ENCODE results near the gene COX4I1.

COX4I1 gene

DNA sequence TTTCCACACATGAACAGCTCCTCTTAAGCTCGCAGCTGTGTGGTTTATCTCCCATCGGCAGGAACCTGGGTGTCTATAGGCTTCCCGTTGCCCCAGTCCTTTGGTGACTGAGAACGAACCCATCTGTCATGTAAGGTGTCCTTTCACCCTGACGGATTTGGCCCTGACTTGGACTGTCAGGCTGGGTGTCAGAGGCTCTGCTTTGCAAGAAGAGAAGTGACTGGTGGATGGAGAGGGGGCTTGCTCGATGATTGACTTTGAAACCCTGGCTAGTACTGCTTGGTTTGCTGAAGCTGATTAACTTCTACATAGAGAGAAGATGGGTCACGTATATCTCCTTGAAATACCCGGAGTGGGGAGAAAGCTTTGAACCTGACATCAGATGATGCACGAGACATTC is 42.9 kb downstream of the COX4I1 start:
- DNase-seq (ENCODE audit: low spot score): no peak

DNA sequence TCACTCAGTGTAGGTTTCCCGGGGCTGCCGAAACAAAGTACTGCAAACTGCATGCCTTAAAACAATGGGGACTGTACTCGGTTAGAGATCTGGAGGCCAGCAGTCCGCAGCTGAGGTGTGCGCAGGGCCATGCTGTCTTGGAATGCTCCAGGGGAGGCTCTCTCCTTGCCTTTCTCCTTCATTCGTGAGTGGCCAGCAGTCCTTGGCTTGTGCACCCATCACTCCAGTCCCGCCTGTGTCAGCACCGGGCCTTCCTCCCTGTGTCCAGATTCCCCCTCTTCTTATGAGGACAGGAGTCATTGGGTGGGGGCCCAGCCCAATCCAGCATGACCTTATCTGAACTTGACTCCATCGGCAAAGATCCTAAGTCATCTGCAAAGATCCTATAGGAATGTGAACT is 43.4 kb downstream of the COX4I1 start:
- DNase-seq (ENCODE audit: low spot score): no peak

- DNase-seq (ENCODE audit: low spot score): no peak
Measured at GRCh38 chr16:85843471-85844168, 44.1 kb downstream of the COX4I1 start.

DNA sequence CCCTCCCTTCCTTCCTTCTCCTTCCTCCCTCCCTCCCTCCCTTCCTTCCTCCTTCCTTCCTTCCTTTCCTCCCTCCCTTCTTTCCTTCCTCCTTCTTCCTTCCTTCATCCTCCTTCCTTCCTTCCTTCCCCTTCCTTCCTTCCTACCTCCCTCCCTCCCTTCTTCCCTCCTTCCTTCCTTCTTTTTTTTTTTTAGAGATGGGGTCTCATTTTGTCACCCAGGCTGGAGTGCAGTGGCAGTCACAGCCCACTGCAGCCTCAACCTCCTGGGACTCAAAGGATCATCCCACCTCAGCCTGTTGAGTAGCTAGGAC is 44.6 kb downstream of the COX4I1 start:
- no peak for DNase-seq (ENCODE audit: low spot score)

GRCh38 chr16:85844786-85845185 is 45.3 kb downstream of the COX4I1 start:
- no peak for DNase-seq (ENCODE audit: low spot score)

GRCh38 chr16:85845266-85845665 is 45.8 kb downstream of the COX4I1 start:
- no peak for DNase-seq (ENCODE audit: low spot score)

DNA sequence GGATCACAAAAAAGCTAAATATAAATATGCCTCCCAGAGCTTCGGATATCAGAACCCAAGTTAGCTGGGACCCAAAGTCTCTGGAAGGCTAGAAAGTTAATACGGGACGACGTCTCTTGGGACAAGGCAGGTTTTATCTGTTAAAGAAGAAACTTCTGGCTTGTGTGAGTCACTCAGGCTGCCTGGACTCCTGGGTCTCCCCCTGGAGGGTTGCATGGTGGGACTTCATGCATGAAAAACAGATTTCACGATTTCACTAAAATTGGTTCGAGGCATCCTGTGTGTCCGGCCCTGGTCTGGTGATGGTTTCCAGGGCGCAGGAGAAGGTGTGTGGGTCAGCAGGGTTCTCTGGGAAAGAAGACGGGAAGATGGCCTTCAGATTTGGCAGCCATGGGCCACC is 47.0 kb downstream of the COX4I1 start:
- DNase-seq (ENCODE audit: low spot score): no peak

DNA sequence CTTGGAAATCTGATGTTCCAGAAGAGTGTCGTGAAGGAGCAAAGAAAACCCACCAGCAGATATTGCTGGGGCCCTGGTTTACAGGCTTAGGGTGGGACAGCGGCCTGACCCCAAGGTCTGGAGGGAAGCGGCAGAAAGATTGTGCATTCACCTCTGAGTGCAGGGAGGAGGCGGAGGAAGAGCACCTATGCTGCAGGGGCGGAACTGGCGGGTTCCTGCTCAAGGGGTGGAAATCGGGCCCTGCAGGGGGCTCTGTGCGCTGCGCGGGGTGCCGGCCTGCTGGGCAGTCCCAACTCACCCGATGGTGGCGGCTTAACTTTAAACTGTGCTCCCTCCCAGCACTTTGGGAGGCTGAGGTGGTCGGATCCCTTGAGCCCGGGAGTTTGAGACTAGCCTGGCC is 47.5 kb downstream of the COX4I1 start:
- no peak for DNase-seq (ENCODE audit: low spot score)

DNA sequence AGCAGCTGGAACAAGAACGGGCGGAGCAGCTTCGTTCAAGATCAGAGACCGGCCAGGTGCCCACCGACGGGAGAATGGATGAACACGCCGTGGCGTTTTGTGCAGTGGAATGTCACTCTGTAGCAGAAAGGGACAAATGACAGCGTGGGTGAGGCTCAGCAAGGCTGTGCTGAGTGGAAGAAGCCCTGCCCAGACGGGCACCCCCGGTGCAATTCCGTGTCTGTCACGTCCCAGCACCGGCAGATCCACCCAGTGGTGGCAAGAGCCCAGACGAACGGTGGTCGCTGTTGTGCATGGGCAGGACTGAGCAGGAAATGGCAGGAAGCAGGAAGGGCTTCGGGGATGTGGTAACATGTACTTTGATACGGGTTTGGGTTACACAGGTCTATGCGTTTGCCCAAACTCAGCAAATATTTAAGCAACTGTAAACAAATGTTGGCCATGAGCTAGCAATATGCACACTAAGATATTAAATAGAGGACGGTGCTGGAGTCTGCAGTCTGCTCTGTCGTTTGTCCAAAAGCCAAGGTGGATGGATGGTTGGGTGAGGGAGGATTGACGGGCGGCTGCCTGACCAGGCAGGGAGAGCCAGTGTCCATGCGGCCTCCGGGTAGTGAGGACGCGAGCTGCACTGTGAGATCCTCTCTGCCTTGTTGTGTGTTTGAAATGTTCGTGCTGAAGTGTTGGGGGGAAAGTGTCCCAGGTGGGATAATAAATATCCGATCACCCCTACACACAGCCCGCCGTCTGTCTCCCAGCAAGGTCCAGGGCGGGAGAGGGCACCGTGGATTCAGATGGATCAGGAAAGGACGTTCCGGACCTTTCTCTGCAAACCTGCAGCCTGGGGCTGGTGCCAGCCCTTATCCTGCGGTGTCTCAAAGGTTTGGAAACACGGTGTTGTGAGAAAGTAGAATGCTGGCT is 48.4 kb downstream of the COX4I1 start:
- DNase-seq (ENCODE audit: low spot score): no peak

GRCh38 chr16:85848986-85849385 is 49.5 kb downstream of the COX4I1 start:
- no peak for DNase-seq (ENCODE audit: low spot score)

- DNase-seq (ENCODE audit: low spot score): no peak
Measured at GRCh38 chr16:85849388-85849787, 49.9 kb downstream of the COX4I1 start.

DNA sequence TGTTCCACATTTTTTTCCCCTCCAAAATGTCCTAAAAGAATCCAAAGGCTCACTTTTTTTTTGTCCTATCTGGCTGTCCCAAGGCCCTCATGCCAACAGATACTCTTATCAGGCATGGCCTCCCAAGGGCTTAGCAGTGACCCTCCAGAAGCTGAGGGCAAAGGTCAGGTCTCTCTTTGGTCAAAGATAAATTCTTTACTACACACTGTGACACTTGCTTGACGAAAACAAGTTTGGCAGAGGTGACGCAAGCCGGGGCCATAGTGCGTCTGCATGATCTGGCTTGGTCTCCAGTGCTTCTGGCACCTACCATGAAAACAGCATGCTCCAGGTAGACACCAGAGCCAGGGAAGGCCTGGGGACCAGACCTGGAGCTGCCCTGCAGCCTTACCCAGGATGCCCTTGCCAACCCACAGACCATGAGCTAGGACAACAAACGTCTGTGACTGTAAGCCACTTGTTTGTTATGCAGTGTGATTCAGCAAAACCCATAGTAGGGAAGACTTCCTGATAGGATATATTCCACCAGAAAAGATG is 50.9 kb downstream of the COX4I1 start:
- no peak for DNase-seq (ENCODE audit: low spot score)

DNA sequence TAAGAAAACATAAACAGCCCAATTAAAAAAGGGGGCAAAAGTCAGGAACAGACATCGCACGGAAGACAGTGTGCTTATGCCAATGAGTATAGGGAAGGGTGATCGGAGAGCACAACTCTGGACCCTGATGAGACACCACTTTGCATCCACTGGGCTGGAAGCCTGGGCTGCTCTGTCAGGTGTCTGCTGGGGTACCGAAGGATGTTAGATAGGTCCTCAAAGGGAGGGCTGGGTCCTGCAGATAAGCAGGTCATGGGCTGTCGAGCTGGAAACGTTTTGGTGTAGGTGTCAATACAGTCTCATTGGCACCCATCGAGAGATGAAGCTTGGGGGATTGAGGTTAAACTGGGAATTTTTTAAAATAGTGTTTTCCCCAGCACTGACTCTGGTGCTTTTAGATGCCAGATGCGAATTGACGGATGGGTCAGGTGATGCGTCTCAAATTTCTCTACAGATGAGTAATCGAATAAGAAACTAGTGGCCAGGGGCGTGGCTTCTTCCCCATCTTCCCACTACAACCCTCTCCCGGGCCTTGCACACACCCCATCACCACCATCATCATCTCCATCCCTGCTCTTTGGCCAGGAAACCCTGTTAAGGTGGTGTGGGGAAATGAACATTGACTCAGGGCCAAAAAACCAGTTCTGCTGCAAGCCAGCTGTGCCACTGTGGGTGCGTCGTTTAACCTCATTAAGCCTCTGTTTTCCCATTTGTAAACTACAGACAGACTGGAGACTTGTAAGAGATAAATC is 51.7 kb downstream of the COX4I1 start:
- no peak for DNase-seq (ENCODE audit: low spot score)

- peak; percentile 31 for DNase-seq (ENCODE audit: low spot score)
Measured at GRCh38 chr16:85853547-85854545, 54.4 kb downstream of the COX4I1 start.

DNA sequence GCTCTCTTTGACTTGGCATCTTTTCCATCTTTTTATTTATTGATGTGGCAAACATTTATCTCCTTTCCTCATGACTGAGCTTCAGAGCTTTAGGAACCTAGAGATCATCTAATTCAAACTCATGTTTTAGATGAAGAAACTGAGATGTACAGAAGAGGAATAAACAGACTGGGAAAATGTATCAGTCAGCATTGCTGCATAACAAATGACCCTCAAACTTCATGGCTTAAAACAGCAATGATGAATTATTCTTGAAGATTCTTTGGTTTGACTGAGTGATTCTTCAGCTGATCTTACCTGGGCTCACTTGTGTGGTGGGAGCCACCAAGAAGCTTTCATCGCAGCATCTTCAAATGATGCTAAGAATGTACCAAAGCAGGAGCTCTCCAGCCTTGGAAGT is 55.4 kb downstream of the COX4I1 start:
- DNase-seq (ENCODE audit: low spot score): no peak

- DNase-seq (ENCODE audit: low spot score): no peak
Measured at GRCh38 chr16:85856079-85856478, 56.6 kb downstream of the COX4I1 start.

- DNase-seq (ENCODE audit: low spot score): no peak
Measured at GRCh38 chr16:85856585-85856984, 57.1 kb downstream of the COX4I1 start.
